ENCODE data around the gene TNFSF18. TPM values are rescaled to one million over a fixed set of nuclear protein-coding genes. Genes with fewer than 3 reads are reported as not detected.

The TNFSF18 gene
- total RNA-seq, 1 experiment from 2014 or later: not detected

GRCh38 chr1:173039626-173040025, 11.1 kb downstream of the TNFSF18 start:
- H3K27ac ChIP-seq (ENCODE audit: low read depth, low read length, poor library complexity, severe bottlenecking): no peak overlapping the region
- no TSS peak for BruUV-seq (replicated peaks)
- H3K27me3 ChIP-seq (replicated peaks; ENCODE audit: insufficient read depth, low read depth, low read length, poor library complexity): no peaks in the 10 kb centered on the region
- no peaks in the 10 kb centered on the region for H3K4me1 ChIP-seq (ENCODE audit: insufficient read depth, low read length, poor library complexity, severe bottlenecking)
- no peaks in the 10 kb centered on the region for H3K36me3 ChIP-seq (ENCODE audit: insufficient read depth, low read length, poor library complexity, severe bottlenecking)
- no peak overlapping the region for H3K4me3 ChIP-seq (ENCODE audit: low read depth, low read length, poor library complexity, severe bottlenecking)
- no peaks in the 10 kb centered on the region for H3K9me3 ChIP-seq (ENCODE audit: low read depth, low read length, poor library complexity, severe bottlenecking)
- TF ChIP-seq EZH2 (IDR thresholded peaks at IDR 0.05; ENCODE audit: borderline replicate concordance, low read depth, low read length, poor library complexity, severe bottlenecking) (no peak), CTCF (conservative IDR thresholded peaks at IDR 0.05; ENCODE audit: low read depth, low read length) (no peak)
- ChIA-PET CTCF (no interaction called here), POLR2A (ENCODE audit: low non-redundant PET) (no interaction called here)
- DNase-seq (ENCODE audit: low spot score): no peak
- intact Hi-C loops (cut with micrococcal nuclease; ENCODE audit: unreplicated experiment): no loop called here

GRCh38 chr1:173038875-173039554, 11.7 kb downstream of the TNFSF18 start:
- ChIA-PET POLR2A (ENCODE audit: low non-redundant PET) (no interaction called here), CTCF (no interaction called here)
- no peaks in the 10 kb centered on the region for H3K36me3 ChIP-seq (ENCODE audit: insufficient read depth, low read length, poor library complexity, severe bottlenecking)
- no TSS peak for BruUV-seq (replicated peaks)
- H3K4me3 ChIP-seq (ENCODE audit: low read depth, low read length, poor library complexity, severe bottlenecking): no peak overlapping the region
- intact Hi-C loops (cut with micrococcal nuclease; ENCODE audit: unreplicated experiment): no loop called here
- no peak for DNase-seq (ENCODE audit: low spot score)
- no peaks in the 10 kb centered on the region for H3K27me3 ChIP-seq (replicated peaks; ENCODE audit: insufficient read depth, low read depth, low read length, poor library complexity)
- TF ChIP-seq EZH2 (IDR thresholded peaks at IDR 0.05; ENCODE audit: borderline replicate concordance, low read depth, low read length, poor library complexity, severe bottlenecking): no peak
- no peak for TF ChIP-seq CTCF (conservative IDR thresholded peaks at IDR 0.05; ENCODE audit: low read depth, low read length)
- no peaks in the 10 kb centered on the region for H3K9me3 ChIP-seq (ENCODE audit: low read depth, low read length, poor library complexity, severe bottlenecking)
- H3K4me1 ChIP-seq (ENCODE audit: insufficient read depth, low read length, poor library complexity, severe bottlenecking): no peaks in the 10 kb centered on the region
- H3K27ac ChIP-seq (ENCODE audit: low read depth, low read length, poor library complexity, severe bottlenecking): no peak overlapping the region

GRCh38 chr1:173024543-173024942, 26.2 kb downstream of the TNFSF18 start:
- no peak for DNase-seq (ENCODE audit: low spot score)
- CTCF ChIA-PET: no interaction called here
- no peak for TF ChIP-seq EZH2 (IDR thresholded peaks at IDR 0.05; ENCODE audit: borderline replicate concordance, low read depth, low read length, poor library complexity, severe bottlenecking)
- TF ChIP-seq CTCF (conservative IDR thresholded peaks at IDR 0.05; ENCODE audit: low read depth, low read length): no peak
- BruUV-seq (replicated peaks): no TSS peak
- POLR2A ChIA-PET (ENCODE audit: low non-redundant PET): no interaction called here
- no peaks in the 10 kb centered on the region for H3K36me3 ChIP-seq (ENCODE audit: insufficient read depth, low read length, poor library complexity, severe bottlenecking)
- H3K4me1 ChIP-seq (ENCODE audit: insufficient read depth, low read length, poor library complexity, severe bottlenecking): no peaks in the 10 kb centered on the region
- intact Hi-C loops (cut with micrococcal nuclease; ENCODE audit: unreplicated experiment): no loop called here
- no peak overlapping the region for H3K4me3 ChIP-seq (ENCODE audit: low read depth, low read length, poor library complexity, severe bottlenecking)
- H3K27ac ChIP-seq (ENCODE audit: low read depth, low read length, poor library complexity, severe bottlenecking): no peak overlapping the region
- H3K27me3 ChIP-seq (replicated peaks; ENCODE audit: insufficient read depth, low read depth, low read length, poor library complexity): no peaks in the 10 kb centered on the region
- no peaks in the 10 kb centered on the region for H3K9me3 ChIP-seq (ENCODE audit: low read depth, low read length, poor library complexity, severe bottlenecking)
